ENCODE data around the gene MYBPC2.

Gene MYBPC2

GRCh38 chr19:50410109-50410508, 22.6 kb upstream of the MYBPC2 start:
- no peak for DNase-seq (ENCODE audit: low spot score)

- DNase-seq (ENCODE audit: low spot score) = no peak
Measured at GRCh38 chr19:50412419-50412818, 20.3 kb upstream of the MYBPC2 start.

- no peak for DNase-seq (ENCODE audit: low spot score)
Measured at GRCh38 chr19:50413096-50413495, 19.6 kb upstream of the MYBPC2 start.

GRCh38 chr19:50413531-50413930, 19.2 kb upstream of the MYBPC2 start:
- DNase-seq (ENCODE audit: low spot score) = no peak

GRCh38 chr19:50414864-50415660, 17.6 kb upstream of the MYBPC2 start:
- peak; percentile 91 for DNase-seq (ENCODE audit: low spot score)

- DNase-seq (ENCODE audit: low spot score) = no peak
Measured at GRCh38 chr19:50415661-50416033, 17.0 kb upstream of the MYBPC2 start.

- DNase-seq (ENCODE audit: low spot score) = no peak
Measured at GRCh38 chr19:50416034-50416977, 16.4 kb upstream of the MYBPC2 start.

GRCh38 chr19:50417111-50418081, 15.3 kb upstream of the MYBPC2 start:
- DNase-seq (ENCODE audit: low spot score) = no peak

- DNase-seq (ENCODE audit: low spot score) = no peak
Measured at GRCh38 chr19:50418176-50419021, 14.3 kb upstream of the MYBPC2 start, which contains the start of gene SPIB. TSS of gene SPIB (plus strand) at chr19:50418938. CDS start at chr19:50418963, 25 bp downstream.

- DNase-seq (ENCODE audit: low spot score) = no peak
Measured at GRCh38 chr19:50419022-50419579, 13.6 kb upstream of the MYBPC2 start.

GRCh38 chr19:50419580-50420035, 13.1 kb upstream of the MYBPC2 start:
- DNase-seq (ENCODE audit: low spot score) = no peak

- DNase-seq (ENCODE audit: low spot score) = no peak
Measured at GRCh38 chr19:50420127-50420526, 12.6 kb upstream of the MYBPC2 start.

GRCh38 chr19:50420808-50421207, 11.9 kb upstream of the MYBPC2 start:
- DNase-seq (ENCODE audit: low spot score) = no peak

GRCh38 chr19:50422397-50423278, 10.1 kb upstream of the MYBPC2 start:
- DNase-seq (ENCODE audit: low spot score) = no peak

- no peak for DNase-seq (ENCODE audit: low spot score)
Measured at GRCh38 chr19:50423279-50424113, 9.2 kb upstream of the MYBPC2 start.

GRCh38 chr19:50425581-50425980, 7.1 kb upstream of the MYBPC2 start:
- DNase-seq (ENCODE audit: low spot score) = no peak

GRCh38 chr19:50427318-50427925, 5.3 kb upstream of the MYBPC2 start:
- no peak for DNase-seq (ENCODE audit: low spot score)

- DNase-seq (ENCODE audit: low spot score) = no peak
Measured at GRCh38 chr19:50427997-50428425, 4.7 kb upstream of the MYBPC2 start.
